Measurements from ENCODE around the gene BBOX1. TPM values are rescaled to one million over a fixed set of nuclear protein-coding genes. Genes with fewer than 3 reads are reported as not detected.

BBOX1 gene
- total and polyA plus RNA-seq, 2 donors (not counting 3 experiments of a cell fraction or from before 2014, with no cell fraction given), result not detected

- BruUV-seq (replicated peaks), result no TSS peak
- ChIA-PET POLR2A (no interaction called here), CTCF (no interaction called here)
- no peak overlapping the region for H2AFZ ChIP-seq (ENCODE audit: low read depth, low read length)
- dilution Hi-C loops (cut with MboI; ENCODE audit: extremely low pct_ligation_motif_present, low sequenced_read_pairs) (no loop called here), intact Hi-C loops (cut with micrococcal nuclease) (no loop called here)
- TF ChIP-seq GATA2 (IDR thresholded peaks at IDR 0.05; ENCODE audit: insufficient read depth, insufficient read length, low read depth, low read length), result no peak
- FAIRE-seq (no peak), DNase-seq (ENCODE audit: low read depth, low spot score) (no peak)
- no peak overlapping the region for H3K4me3 ChIP-seq (replicated peaks in 1 of 3; ENCODE audit: insufficient read depth in 1 of 3, low read depth in 1 of 3, low read length in 3 of 3)
- H3K9me3 ChIP-seq (replicated peaks; ENCODE audit: control insufficient read depth, insufficient read depth, low read length), result no peaks in the 10 kb centered on the region
- H3K4me1 ChIP-seq (ENCODE audit: control insufficient read depth, extremely low read depth, insufficient read depth, low read length), result no peaks in the 10 kb centered on the region
- H3K9me1 ChIP-seq (replicated peaks; ENCODE audit: control insufficient read depth, extremely low read depth, insufficient read depth, low read length), result no peaks in the 10 kb centered on the region
- no peaks in the 10 kb centered on the region for H4K20me1 ChIP-seq (replicated peaks; ENCODE audit: control insufficient read depth, extremely low read depth, insufficient read depth, low read length)
- H3K9ac ChIP-seq (replicated peaks; ENCODE audit: extremely low read depth, insufficient read depth, low read length), result no peak overlapping the region
- no peaks in the 10 kb centered on the region for H3K36me3 ChIP-seq (ENCODE audit: control insufficient read depth in 2 of 2, extremely low read depth in 1 of 2, insufficient read depth in 2 of 2, low read length in 2 of 2)
- no peaks in the 10 kb centered on the region for H3K27me3 ChIP-seq (ENCODE audit: control insufficient read depth in 2 of 2, insufficient read depth in 2 of 2, low read length in 2 of 2)
- no peak overlapping the region for H3K27ac ChIP-seq (ENCODE audit: insufficient read depth, low read depth, low read length)
- no peaks in the 10 kb centered on the region for H3K79me2 ChIP-seq (ENCODE audit: control insufficient read depth, insufficient read depth, low read length)
- no peak overlapping the region for H3K4me2 ChIP-seq (ENCODE audit: insufficient read depth, low read length)
Measured at GRCh38 chr11:27097551-27097950, 56.9 kb downstream of the BBOX1 start.

DNA sequence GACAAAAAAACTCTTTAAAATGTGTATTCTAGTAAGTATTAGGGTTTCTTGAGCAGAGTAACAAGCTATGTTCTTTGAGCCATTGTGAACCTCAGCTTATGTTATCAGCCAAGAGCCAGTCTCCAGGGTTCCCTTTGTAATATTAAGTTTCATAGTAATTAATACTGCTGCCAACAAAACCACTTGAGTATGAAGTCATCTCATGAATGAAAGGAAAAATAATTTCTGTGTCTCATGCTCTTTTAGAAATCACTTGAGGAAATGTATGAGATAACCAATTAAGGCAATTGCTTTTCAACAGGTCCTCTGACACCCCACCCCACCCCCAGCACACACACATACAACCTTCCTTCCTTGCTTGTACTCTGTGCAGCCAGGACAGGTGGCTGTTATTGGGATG lies 59.9 kb downstream of the BBOX1 start:
- Histone ChIP-seq H3K9me1 (replicated peaks; ENCODE audit: control insufficient read depth, extremely low read depth, insufficient read depth, low read length) (no peaks in the 10 kb centered on the region), H3K4me1 (ENCODE audit: control insufficient read depth, extremely low read depth, insufficient read depth, low read length) (no peaks in the 10 kb centered on the region), H3K36me3 (ENCODE audit: control insufficient read depth in 2 of 2, extremely low read depth in 1 of 2, insufficient read depth in 2 of 2, low read length in 2 of 2) (no peaks in the 10 kb centered on the region), H3K79me2 (ENCODE audit: control insufficient read depth, insufficient read depth, low read length) (no peaks in the 10 kb centered on the region), H4K20me1 (replicated peaks; ENCODE audit: control insufficient read depth, extremely low read depth, insufficient read depth, low read length) (no peaks in the 10 kb centered on the region), H3K9me3 (replicated peaks; ENCODE audit: control insufficient read depth, insufficient read depth, low read length) (no peaks in the 10 kb centered on the region), H3K27ac (ENCODE audit: insufficient read depth, low read depth, low read length) (no peak overlapping the region), H3K4me2 (ENCODE audit: insufficient read depth, low read length) (no peak overlapping the region), H2AFZ (ENCODE audit: low read depth, low read length) (no peak overlapping the region), H3K9ac (replicated peaks; ENCODE audit: extremely low read depth, insufficient read depth, low read length) (no peak overlapping the region), H3K4me3 (replicated peaks in 1 of 3; ENCODE audit: insufficient read depth in 1 of 3, low read depth in 1 of 3, low read length in 3 of 3) (no peak overlapping the region), H3K27me3 (ENCODE audit: control insufficient read depth in 2 of 2, insufficient read depth in 2 of 2, low read length in 2 of 2) (no peaks in the 10 kb centered on the region)
- DNase-seq (ENCODE audit: low read depth, low spot score), result no peak
- ChIA-PET POLR2A (no interaction called here), CTCF (no interaction called here)
- BruUV-seq (replicated peaks), result no TSS peak
- intact Hi-C loops (cut with micrococcal nuclease) (no loop called here), dilution Hi-C loops (cut with MboI; ENCODE audit: extremely low pct_ligation_motif_present, low sequenced_read_pairs) (no loop called here)
- TF ChIP-seq MAX (IDR thresholded peaks at IDR 0.05; ENCODE audit: insufficient read depth, insufficient read length) (no peak), GATA2 (IDR thresholded peaks at IDR 0.05; ENCODE audit: insufficient read depth, insufficient read length, low read depth, low read length) (no peak), JUN (IDR thresholded peaks at IDR 0.05; ENCODE audit: borderline replicate concordance, insufficient read depth, insufficient read length, low read depth) (no peak), POLR2A (IDR thresholded peaks at IDR 0.05; ENCODE audit: low read depth, low read length) (no peak), MYC (IDR thresholded peaks at IDR 0.05; ENCODE audit: low read depth, low read length) (no peak), FOS (IDR thresholded peaks at IDR 0.05; ENCODE audit: borderline replicate concordance, insufficient read depth, low read length) (no peak), EZH2 (IDR thresholded peaks at IDR 0.05; ENCODE audit: borderline replicate concordance, low read depth, low read length, severe bottlenecking) (no peak), POLR2AphosphoS5 (IDR thresholded peaks at IDR 0.05; ENCODE audit: insufficient read depth, low read depth, low read length) (no peak)
- TF ChIP-seq, protein P1, sequence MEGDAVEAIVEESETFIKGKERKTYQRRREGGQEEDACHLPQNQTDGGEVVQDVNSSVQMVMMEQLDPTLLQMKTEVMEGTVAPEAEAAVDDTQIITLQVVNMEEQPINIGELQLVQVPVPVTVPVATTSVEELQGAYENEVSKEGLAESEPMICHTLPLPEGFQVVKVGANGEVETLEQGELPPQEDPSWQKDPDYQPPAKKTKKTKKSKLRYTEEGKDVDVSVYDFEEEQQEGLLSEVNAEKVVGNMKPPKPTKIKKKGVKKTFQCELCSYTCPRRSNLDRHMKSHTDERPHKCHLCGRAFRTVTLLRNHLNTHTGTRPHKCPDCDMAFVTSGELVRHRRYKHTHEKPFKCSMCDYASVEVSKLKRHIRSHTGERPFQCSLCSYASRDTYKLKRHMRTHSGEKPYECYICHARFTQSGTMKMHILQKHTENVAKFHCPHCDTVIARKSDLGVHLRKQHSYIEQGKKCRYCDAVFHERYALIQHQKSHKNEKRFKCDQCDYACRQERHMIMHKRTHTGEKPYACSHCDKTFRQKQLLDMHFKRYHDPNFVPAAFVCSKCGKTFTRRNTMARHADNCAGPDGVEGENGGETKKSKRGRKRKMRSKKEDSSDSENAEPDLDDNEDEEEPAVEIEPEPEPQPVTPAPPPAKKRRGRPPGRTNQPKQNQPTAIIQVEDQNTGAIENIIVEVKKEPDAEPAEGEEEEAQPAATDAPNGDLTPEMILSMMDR (IDR thresholded peaks at IDR 0.05; ENCODE audit: extremely low read depth in 1 of 2, insufficient read depth in 1 of 2, low read depth in 1 of 2, low read length in 2 of 2), result no peak
- no peak for FAIRE-seq
